Left lung (tissue), 10 donors: Measurements from ENCODE around the gene KSR1. TPM values are rescaled to one million over a fixed set of nuclear protein-coding genes. Genes with fewer than 3 reads are reported as not detected.

Experiments used
- ATAC-seq: fragments of 200-7000 bp; cut with Tn5 transposase; one replicate; pipeline ENCODE4 v1.9.1; 2020; ENCODE audit warnings: moderate library complexity
- DNase-seq, 4 donors: peaks; one replicate each; pipeline ENCODE4 v3.0.0-alpha.2; 2013 to 2020
- H3K27ac ChIP-seq, 2 donors: fragments of 200-600 bp; sonication (generic) in 1 of 2; one replicate each; pipeline versions ENCODE4 v1.5.0 to v1.8.0; 2020 to 2021
- H3K27me3 ChIP-seq, 2 donors: fragments of 200-600 bp; sonication (generic) in 1 of 2; one replicate each; pipeline versions ENCODE4 v1.5.0 to v1.8.0; 2020 to 2021
- H3K36me3 ChIP-seq, 2 donors: fragments of 200-600 bp; sonication (generic) in 1 of 2; one replicate each; pipeline versions ENCODE4 v1.5.0 to v1.8.0; 2020 to 2021
- H3K4me1 ChIP-seq, 2 donors: fragments of 200-600 bp; one replicate each; pipeline ENCODE4 v1.8.0; 2021
- H3K4me3 ChIP-seq, 2 donors: fragments of 200-600 bp; sonication (generic) in 1 of 2; one replicate each; pipeline versions ENCODE4 v1.5.0 to v1.8.0; 2020 to 2021; ENCODE audit warnings: mild to moderate bottlenecking in 1 of 2
- H3K9me3 ChIP-seq, 2 donors: fragments of 200-600 bp; sonication (generic) in 1 of 2; one replicate each; pipeline versions ENCODE4 v1.5.0 to v1.8.0; 2020 to 2021
- intact Hi-C, 2 donors: fragments of 100-400 bp; cut with DNase I; formaldehyde crosslinking; loops; one replicate each; pipeline versions ENCODE4 v1.11.2 to v1.14.2; 2022
- polyA plus RNA-seq, 6 donors: library from polyadenylated mRNA; unstranded; fragments of 120-200 nt; gene quantifications; one replicate each; pipeline ENCODE4 v1.2.1, GENCODE V29; 2013; ENCODE audit not compliant: insufficient read length in 6 of 6
- total RNA-seq, 2 donors: library from RNA; stranded (reverse); fragmentation: NEBNext Ultra II Directional; extraction: Animal tissue kit (Norgen Biotek cat#: 25700); gene quantifications; one replicate each; pipeline ENCODE4 v1.2.1, GENCODE V29; 2021
- TF ChIP-seq, protein P1 (sequence below), 2 donors: fragments of 200-600 bp; sonication (generic) in 1 of 2; IDR thresholded peaks; one replicate each; pipeline versions ENCODE4 v1.5.0 to v1.8.0; 2021; ENCODE audit warnings: antibody characterized with exemption in 2 of 2
- donor health status: DM: no; HTN: yes; CAD: no.
- donor health status: DM: no; HTN: no; CAD: no.

The KSR1 gene
- total and polyA plus RNA-seq, 8 donors: 35.0 to 70.0 (median 62.5) TPM

DNA sequence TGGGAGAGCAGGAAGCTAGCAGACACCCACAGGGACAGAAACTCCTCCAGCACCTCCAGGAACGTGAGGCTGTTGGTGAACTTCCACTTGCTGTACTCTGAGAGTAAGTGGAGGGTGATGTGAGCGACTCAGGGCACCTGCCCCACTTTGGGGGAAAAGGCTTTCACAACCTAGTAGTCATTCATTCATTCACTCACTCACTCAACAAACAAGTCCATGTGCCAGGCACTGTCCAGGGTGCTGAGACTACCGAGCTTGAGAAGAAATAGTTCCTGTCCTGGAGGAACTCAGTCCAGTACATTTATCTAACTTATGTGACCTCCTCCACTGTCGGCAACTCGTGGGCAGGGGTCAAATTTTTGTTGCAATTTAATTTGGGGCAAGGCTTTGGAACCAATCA, 201.4 kb downstream of the KSR1 start:
- ATAC-seq (no peak), DNase-seq (no peak)
- TF ChIP-seq, protein P1, sequence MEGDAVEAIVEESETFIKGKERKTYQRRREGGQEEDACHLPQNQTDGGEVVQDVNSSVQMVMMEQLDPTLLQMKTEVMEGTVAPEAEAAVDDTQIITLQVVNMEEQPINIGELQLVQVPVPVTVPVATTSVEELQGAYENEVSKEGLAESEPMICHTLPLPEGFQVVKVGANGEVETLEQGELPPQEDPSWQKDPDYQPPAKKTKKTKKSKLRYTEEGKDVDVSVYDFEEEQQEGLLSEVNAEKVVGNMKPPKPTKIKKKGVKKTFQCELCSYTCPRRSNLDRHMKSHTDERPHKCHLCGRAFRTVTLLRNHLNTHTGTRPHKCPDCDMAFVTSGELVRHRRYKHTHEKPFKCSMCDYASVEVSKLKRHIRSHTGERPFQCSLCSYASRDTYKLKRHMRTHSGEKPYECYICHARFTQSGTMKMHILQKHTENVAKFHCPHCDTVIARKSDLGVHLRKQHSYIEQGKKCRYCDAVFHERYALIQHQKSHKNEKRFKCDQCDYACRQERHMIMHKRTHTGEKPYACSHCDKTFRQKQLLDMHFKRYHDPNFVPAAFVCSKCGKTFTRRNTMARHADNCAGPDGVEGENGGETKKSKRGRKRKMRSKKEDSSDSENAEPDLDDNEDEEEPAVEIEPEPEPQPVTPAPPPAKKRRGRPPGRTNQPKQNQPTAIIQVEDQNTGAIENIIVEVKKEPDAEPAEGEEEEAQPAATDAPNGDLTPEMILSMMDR (IDR thresholded peaks at IDR 0.05): no peak
- intact Hi-C loops: loop anchor here (5.0 to 10.0 kb wide), 2 partner anchors 97 to 100 kb away; no protein-coding TSS in a partner anchor
- no peaks in the 10 kb centered on the region for H3K27me3 ChIP-seq
- no peak overlapping the region for H3K4me3 ChIP-seq
- no peaks in the 10 kb centered on the region for H3K36me3 ChIP-seq
- H3K9me3 ChIP-seq: no peaks in the 10 kb centered on the region
- no peaks in the 10 kb centered on the region for H3K4me1 ChIP-seq
- H3K27ac ChIP-seq: no peak overlapping the region

DNA sequence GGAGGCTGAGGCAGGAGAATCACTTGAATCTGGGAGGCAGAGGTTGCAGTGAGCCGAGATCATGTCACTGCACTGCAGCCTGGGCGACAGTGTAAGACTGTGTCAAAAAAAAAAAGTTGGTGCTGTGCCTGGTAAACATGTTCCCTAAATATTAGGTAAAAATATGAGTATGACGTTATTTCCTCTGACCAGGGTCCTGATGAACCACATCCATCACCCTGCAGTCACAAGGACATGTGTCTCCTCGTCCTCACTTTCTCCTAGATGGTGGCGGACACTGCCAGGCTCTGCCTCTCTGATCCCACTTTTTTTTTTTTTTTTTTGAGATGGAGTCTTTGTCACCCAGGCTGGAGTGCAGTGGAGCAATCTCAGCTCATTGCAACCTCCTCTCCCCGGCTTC, 203.4 kb downstream of the KSR1 start:
- no peaks in the 10 kb centered on the region for H3K36me3 ChIP-seq
- no peak overlapping the region for H3K4me3 ChIP-seq
- no peak for ATAC-seq
- intact Hi-C loops: loop anchor here (5.0 to 10.0 kb wide), 3 partner anchors 95 to 215 kb away; no protein-coding TSS in a partner anchor
- no peak for DNase-seq
- TF ChIP-seq, protein P1 (IDR thresholded peaks at IDR 0.05): no peak
- no peaks in the 10 kb centered on the region for H3K9me3 ChIP-seq
- H3K4me1 ChIP-seq: no peaks in the 10 kb centered on the region
- H3K27me3 ChIP-seq: no peaks in the 10 kb centered on the region
- no peak overlapping the region for H3K27ac ChIP-seq

DNA sequence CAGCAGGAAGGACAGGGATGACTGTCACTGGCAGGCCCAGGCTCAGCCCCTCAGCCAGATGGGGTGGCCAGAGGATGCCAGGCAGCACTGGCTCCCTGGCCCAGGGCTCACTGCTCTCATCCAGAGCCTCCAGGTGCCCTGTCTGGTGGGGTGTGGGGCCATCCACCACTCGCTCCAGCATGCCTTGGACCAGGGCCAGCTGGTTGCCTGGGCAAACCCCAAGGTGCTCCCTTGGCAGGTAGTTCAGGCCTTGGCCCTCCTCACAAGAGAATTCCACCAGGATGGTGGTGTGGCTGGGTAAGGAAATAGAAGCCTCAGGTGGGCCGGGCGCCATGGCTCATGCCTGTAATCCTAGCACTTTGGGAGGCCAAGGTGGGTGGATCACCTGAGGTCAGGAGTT, 204.2 kb downstream of the KSR1 start:
- no peak for ATAC-seq
- Histone ChIP-seq H3K27me3 (no peaks in the 10 kb centered on the region), H3K4me3 (no peak overlapping the region), H3K27ac (no peak overlapping the region), H3K36me3 (no peaks in the 10 kb centered on the region), H3K4me1 (no peaks in the 10 kb centered on the region), H3K9me3 (no peaks in the 10 kb centered on the region)
- TF ChIP-seq, protein P1 (IDR thresholded peaks at IDR 0.05): no peak
- intact Hi-C loops: loop anchor here in 1 of 2 donors (10.0 kb wide), 1 partner anchor 214 kb away; no protein-coding TSS in a partner anchor
- DNase-seq: no peak

DNA sequence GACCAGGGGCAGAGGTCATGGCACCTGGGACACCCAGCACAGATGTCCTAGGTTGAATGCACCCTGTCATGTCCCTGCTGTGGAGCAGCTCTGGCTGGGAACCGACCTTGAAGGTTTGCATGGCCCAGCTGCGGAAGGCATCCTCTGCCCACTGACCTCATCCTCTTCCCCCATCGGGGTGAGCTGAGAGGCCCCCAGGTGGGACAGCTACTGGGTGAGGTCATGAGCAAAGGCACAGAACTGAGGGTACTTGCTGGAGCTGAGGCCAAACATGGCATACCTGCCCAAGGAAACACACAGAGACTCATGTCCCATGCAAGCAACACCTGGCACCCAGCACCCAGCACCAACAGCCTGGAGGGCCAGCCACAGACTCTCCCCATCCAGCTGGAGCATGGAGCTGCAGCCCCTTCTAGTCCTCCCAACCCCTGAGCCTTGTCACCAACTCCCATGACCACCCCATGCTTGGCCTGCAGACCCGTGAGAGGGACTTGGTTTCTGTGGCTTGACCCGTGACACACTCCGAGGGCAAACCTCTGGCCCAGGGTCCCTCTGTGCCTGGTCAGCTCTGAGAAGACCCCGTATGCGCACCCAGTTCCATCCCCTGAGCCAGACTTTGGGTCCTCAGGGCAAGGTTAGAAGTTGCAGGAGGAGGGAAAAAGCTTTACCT, 207.8 kb downstream of the KSR1 start:
- H3K27me3 ChIP-seq: no peaks in the 10 kb centered on the region
- TF ChIP-seq, protein P1 (IDR thresholded peaks at IDR 0.05): no peak
- intact Hi-C loops: loop anchor here in 1 of 2 donors (10.0 kb wide), 1 partner anchor 211 kb away; no protein-coding TSS in a partner anchor
- H3K4me3 ChIP-seq: no peak overlapping the region
- no peak for ATAC-seq
- H3K4me1 ChIP-seq: no peaks in the 10 kb centered on the region
- no peaks in the 10 kb centered on the region for H3K9me3 ChIP-seq
- H3K36me3 ChIP-seq: no peaks in the 10 kb centered on the region
- DNase-seq: no peak
- no peak overlapping the region for H3K27ac ChIP-seq

DNA sequence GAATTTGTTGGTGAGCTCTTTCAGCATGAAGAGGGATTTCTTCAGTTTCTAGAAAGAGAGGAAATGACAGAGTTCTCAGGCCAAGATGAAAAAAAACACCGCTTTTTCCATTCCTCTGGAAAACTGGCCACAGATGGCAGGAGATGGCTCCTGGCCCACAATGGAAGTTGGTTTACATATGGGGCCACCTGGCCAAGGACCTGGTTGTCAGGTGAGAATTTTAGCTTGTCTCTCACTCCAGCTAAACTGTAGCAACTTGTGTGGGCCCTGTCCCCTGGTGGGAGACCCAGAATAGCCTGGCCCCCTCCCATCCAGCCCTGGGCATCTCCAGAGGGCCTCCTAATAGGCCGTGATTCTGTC, 208.3 kb downstream of the KSR1 start:
- DNase-seq: no peak
- Histone ChIP-seq H3K36me3 (no peaks in the 10 kb centered on the region), H3K4me3 (no peak overlapping the region), H3K27me3 (no peaks in the 10 kb centered on the region), H3K27ac (no peak overlapping the region), H3K4me1 (no peaks in the 10 kb centered on the region), H3K9me3 (no peaks in the 10 kb centered on the region)
- intact Hi-C loops: loop anchor here in 1 of 2 donors (10.0 kb wide), 1 partner anchor 210 kb away; no protein-coding TSS in a partner anchor
- TF ChIP-seq, protein P1 (IDR thresholded peaks at IDR 0.05): no peak
- no peak for ATAC-seq
